Urinary bladder (tissue), 4 donors: ENCODE results near the gene JAG2. TPM values are rescaled to one million over a fixed set of nuclear protein-coding genes. Genes with fewer than 3 reads are reported as not detected.

Experiments
- DNase-seq: peaks from one replicate; pipeline ENCODE4 v3.0.0-alpha.2; 2015; ENCODE audit errors: extremely low spot score
- H3K27ac ChIP-seq: one replicate; pipeline ENCODE4 v1.5.1; 2013; ENCODE audit warnings: low read depth, mild to moderate bottlenecking, moderate library complexity
- H3K36me3 ChIP-seq: one replicate; pipeline ENCODE4 v1.6.1; 2013; ENCODE audit warnings: mild to moderate bottlenecking, moderate library complexity; ENCODE audit not compliant: insufficient read depth
- H3K4me1 ChIP-seq: one replicate; pipeline ENCODE4 v1.6.1; 2013; ENCODE audit warnings: mild to moderate bottlenecking, moderate library complexity; ENCODE audit not compliant: insufficient read depth
- H3K4me3 ChIP-seq: one replicate; pipeline ENCODE4 v1.5.1; 2013; ENCODE audit warnings: low read depth, low read length
- WGBS: extraction: QIAGEN DNeasy Blood & Tissue Kit; methylation state at CpG from one replicate; pipeline ENCODE4 v1.1.7; 2013; 5-methylcytosine and 5-hydroxymethylcytosine counted together
- polyA plus RNA-seq: library from polyadenylated mRNA; stranded (reverse); fragments of 200-250 nt; gene quantifications from one replicate; pipeline ENCODE4 v1.2.3, GENCODE V29; 2013
- total RNA-seq: library from RNA; depleted of rRNA; stranded (reverse); fragments of >200 nt; gene quantifications from one replicate; pipeline ENCODE4 v1.2.3, GENCODE V29; 2014
- donor health status: healthy with polysubstance abuse.
- donor health status: healthy.

The JAG2 gene
- total RNA-seq (11.2 TPM), polyA plus RNA-seq (22.4 TPM)

DNA sequence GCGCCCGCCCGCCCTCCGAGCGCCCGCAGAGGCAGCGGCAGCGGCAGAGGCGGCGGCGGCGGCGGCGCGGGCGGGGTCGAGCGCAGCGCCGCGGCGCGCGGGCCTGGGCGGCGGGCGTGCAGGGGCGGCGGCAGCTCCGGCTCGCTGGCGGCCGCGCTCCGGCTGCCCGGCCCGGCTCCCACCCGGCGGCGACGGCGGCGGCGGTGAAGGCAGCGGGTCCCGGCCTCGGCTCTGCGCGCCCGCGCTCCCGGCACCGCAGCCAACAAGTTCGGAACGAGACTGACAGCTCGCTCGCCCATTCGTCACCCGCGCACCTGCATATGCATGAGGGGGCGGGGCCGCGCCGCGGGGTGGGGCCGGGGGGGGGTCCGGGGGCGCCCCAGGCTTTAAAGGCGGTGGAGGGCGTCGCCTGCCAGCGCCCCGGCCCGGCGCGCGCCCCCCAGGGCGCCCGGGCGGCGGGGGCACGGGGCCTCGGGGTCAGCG is at the start of gene JAG2:
JAG2 (minus strand) TSS at position 281 of the 483 bp plus-strand sequence. CDS start 356 bp downstream, outside the sequence.
- WGBS: 1% methylated on average over 79 of the region's 84 CpGs
- Histone ChIP-seq H3K4me1 (no peaks in the 10 kb centered on the region), H3K27ac (peak within 1 kb of the TSS; percentile 3), H3K36me3 (no peaks in the 10 kb centered on the region), H3K4me3 (peak within 1 kb of the TSS; percentile 56)
- no peak for DNase-seq

GRCh38 chr14:105217774-105218173 is 49.2 kb upstream of the JAG2 start:
- no peak for DNase-seq
- WGBS: 92% methylated on average over 11 of the region's 11 CpGs
- no peak overlapping the region for H3K4me3 ChIP-seq
- peaks cover 4% of the 10 kb centered on the region for H3K36me3 ChIP-seq
- no peak overlapping the region for H3K27ac ChIP-seq
- no peaks in the 10 kb centered on the region for H3K4me1 ChIP-seq

- H3K36me3 ChIP-seq: peaks cover 4% of the 10 kb centered on the region
- 84% methylated on average over 30 of the region's 30 CpGs for WGBS
Measured at GRCh38 chr14:105216490-105217247, 48.1 kb upstream of the JAG2 start.

DNA sequence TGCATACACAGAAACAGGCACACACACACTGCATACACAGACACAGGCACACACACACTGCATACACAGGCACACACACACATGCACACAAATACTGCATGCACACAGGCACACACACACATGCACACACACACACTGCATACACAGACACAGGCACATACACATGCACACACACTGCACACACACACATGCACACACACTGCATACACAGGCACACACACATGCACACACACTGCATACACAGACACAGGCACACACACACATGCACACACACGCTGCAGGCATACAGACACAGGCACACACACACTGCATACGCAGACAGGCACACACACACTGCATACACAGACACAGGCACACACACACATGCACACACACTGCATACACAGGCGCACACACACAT is 47.0 kb upstream of the JAG2 start:
- H3K4me1 ChIP-seq: no peaks in the 10 kb centered on the region
- H3K36me3 ChIP-seq: no peaks in the 10 kb centered on the region
- no peak overlapping the region for H3K27ac ChIP-seq
- no peak for DNase-seq
- H3K4me3 ChIP-seq: no peak overlapping the region
- WGBS: 87% methylated on average over 3 of the region's 3 CpGs

More at GRCh38 chr14:105216490-105217247, 48.1 kb upstream of the JAG2 start:
- Histone ChIP-seq H3K4me3 (no peak overlapping the region), H3K27ac (no peak overlapping the region), H3K4me1 (no peaks in the 10 kb centered on the region)
- no peak for DNase-seq

GRCh38 chr14:105214324-105214915 is 45.8 kb upstream of the JAG2 start:
- H3K36me3 ChIP-seq: no peaks in the 10 kb centered on the region
- no peak for DNase-seq
- 86% methylated on average over 14 of the region's 14 CpGs for WGBS
- H3K27ac ChIP-seq: no peak overlapping the region
- H3K4me3 ChIP-seq: no peak overlapping the region
- H3K4me1 ChIP-seq: no peaks in the 10 kb centered on the region

- H3K36me3 ChIP-seq: no peaks in the 10 kb centered on the region
Measured at GRCh38 chr14:105213361-105213760, 44.8 kb upstream of the JAG2 start.

DNA sequence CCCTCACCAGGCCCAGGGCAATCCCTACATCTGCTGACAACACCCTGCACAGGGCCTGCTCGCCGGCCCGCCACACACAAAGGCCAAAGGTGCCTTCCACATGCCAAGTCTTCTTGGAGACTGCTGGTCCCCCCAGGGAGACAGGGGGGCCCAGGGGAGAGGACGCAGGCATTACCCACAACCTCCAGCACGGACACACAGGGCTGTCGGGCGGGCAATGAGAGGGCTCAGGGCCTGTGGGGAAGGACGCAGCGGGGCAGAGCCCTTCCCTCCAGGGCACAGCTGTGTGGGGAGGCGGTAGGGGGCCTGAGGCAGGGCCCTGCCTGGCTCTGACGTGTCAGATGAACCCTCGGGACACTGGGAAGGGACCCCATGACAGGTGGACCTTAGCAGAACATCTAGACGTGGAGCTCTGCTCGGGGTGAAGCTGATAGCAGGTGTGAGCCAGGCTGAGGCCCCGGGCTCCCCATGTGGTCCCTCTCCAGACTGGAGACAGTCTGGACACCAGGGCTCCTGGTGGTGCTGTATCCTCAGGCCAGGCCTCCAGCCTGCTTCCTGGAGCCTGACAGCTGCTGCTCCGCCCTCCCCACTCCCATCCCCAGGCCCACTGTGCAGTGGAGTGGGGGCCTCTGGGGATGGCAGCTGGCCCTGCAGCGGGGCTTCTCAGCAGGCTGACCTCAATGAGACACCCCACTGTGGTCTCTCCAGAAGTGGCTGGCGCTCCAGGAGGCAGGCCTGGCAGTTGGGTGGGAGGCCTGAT is 44.1 kb upstream of the JAG2 start:
- 85% methylated on average over 18 of the region's 18 CpGs for WGBS
- no peaks in the 10 kb centered on the region for H3K36me3 ChIP-seq
- H3K27ac ChIP-seq: no peak overlapping the region
- H3K4me1 ChIP-seq: no peaks in the 10 kb centered on the region
- H3K4me3 ChIP-seq: no peak overlapping the region
- DNase-seq: no peak

More at GRCh38 chr14:105213361-105213760, 44.8 kb upstream of the JAG2 start:
- Histone ChIP-seq H3K4me3 (no peak overlapping the region), H3K27ac (no peak overlapping the region), H3K4me1 (no peaks in the 10 kb centered on the region)
- DNase-seq: no peak
- WGBS: 88% methylated on average over 10 of the region's 10 CpGs

DNA sequence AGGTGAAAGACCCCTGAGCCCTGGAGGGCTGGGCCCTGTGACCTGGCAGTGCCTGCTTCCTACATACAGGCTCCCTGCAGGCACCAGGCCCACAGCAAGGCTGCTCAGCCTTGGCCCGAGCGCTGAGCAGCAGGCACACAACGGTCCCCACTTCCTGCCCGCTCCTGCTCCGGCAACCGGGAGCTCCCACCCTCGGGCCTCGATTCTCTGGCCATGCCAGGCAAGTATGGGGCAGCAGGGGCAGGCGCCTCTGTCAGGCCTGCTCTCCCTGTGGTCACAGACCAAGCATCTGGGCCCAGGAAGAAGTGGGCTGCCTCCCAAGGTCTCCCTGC is 43.1 kb upstream of the JAG2 start:
- Histone ChIP-seq H3K4me1 (no peaks in the 10 kb centered on the region), H3K36me3 (no peaks in the 10 kb centered on the region), H3K4me3 (no peak overlapping the region), H3K27ac (no peak overlapping the region)
- no peak for DNase-seq
- WGBS: 82% methylated on average over 9 of the region's 9 CpGs

- no peak for DNase-seq
- H3K36me3 ChIP-seq: no peaks in the 10 kb centered on the region
- H3K4me3 ChIP-seq: no peak overlapping the region
- WGBS: 93% methylated on average over 23 of the region's 23 CpGs
- no peaks in the 10 kb centered on the region for H3K4me1 ChIP-seq
- H3K27ac ChIP-seq: no peak overlapping the region
Measured at GRCh38 chr14:105211086-105211757, 42.6 kb upstream of the JAG2 start.

DNA sequence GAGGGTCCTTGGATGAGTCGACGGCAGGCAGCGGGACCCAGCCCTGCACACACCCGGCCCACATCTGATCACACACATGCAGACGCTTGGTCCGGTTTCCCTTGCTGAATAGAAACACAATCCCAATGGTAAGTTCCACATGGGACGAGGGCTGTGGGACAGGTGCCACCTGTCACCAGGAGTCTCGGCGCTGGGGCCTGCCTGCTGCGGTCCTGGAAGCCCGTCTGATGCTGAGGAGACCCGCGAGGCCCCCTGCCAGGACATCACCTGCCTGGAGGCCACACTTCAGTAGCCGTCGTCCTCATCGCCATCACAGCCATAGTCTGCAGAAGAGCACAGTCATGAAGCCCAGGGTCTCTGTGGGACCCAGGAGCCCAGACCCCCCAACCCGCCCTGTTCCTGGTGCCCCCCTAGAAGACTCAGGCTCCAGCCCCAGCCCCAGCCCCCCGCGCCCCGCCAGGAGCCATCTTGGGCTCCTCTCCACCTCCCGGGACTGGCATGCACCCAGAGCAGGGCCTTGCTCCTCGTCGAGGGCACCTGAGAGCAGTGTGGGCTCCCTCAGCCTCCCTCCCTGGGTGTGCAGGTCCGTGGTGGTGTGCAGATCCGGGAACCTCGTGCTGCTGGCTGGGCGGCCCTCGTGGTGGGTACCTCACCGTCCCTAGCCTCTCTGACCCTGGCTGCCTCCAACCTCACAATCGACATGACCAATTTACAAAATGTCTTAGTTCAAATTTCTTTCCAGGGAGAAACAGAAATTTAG is 41.9 kb upstream of the JAG2 start:
- no peak overlapping the region for H3K4me3 ChIP-seq
- no peaks in the 10 kb centered on the region for H3K36me3 ChIP-seq
- no peak overlapping the region for H3K27ac ChIP-seq
- H3K4me1 ChIP-seq: no peaks in the 10 kb centered on the region
- WGBS: 90% methylated on average over 30 of the region's 30 CpGs
- DNase-seq: no peak

- Histone ChIP-seq H3K4me3 (no peak overlapping the region), H3K4me1 (no peaks in the 10 kb centered on the region), H3K36me3 (no peaks in the 10 kb centered on the region), H3K27ac (no peak overlapping the region)
- WGBS: 92% methylated on average over 16 of the region's 16 CpGs
- no peak for DNase-seq
Measured at GRCh38 chr14:105209646-105210045, 41.1 kb upstream of the JAG2 start.

GRCh38 chr14:105209091-105209490 is 40.5 kb upstream of the JAG2 start:
- Histone ChIP-seq H3K4me3 (no peak overlapping the region), H3K36me3 (no peaks in the 10 kb centered on the region), H3K27ac (no peak overlapping the region), H3K4me1 (no peaks in the 10 kb centered on the region)
- DNase-seq: no peak
- 92% methylated on average over 8 of the region's 8 CpGs for WGBS

- 93% methylated on average over 12 of the region's 12 CpGs for WGBS
- Histone ChIP-seq H3K27ac (no peak overlapping the region), H3K36me3 (no peaks in the 10 kb centered on the region), H3K4me3 (no peak overlapping the region), H3K4me1 (no peaks in the 10 kb centered on the region)
- no peak for DNase-seq
Measured at GRCh38 chr14:105208738-105209075, 40.1 kb upstream of the JAG2 start.
